H9 (cell line): Measurements from ENCODE around the gene GNPTAB. TPM values are rescaled to one million over a fixed set of nuclear protein-coding genes. Genes with fewer than 3 reads are reported as not detected.
A peak's percentile ranks its signal among the peaks of the same experiment; 100 is the strongest.

ENCODE experiments used
- DNase-seq: peaks from one replicate; pipeline ENCODE4 v3.0.0-alpha.2; 2017
- H2AFZ ChIP-seq: one replicate; pipeline ENCODE4 v1.6.1; 2013; ENCODE audit warnings: mild to moderate bottlenecking, low read length, control low read depth, moderate library complexity
- H2AK5ac ChIP-seq: 2 replicates; pipeline ENCODE4 v1.6.1; 2013; ENCODE audit warnings: low read length, control low read depth, mixed read lengths; ENCODE audit not compliant: insufficient read length
- H2BK120ac ChIP-seq: one replicate; pipeline ENCODE4 v1.6.1; 2013; ENCODE audit warnings: low read depth, mild to moderate bottlenecking, low read length, control low read depth, inconsistent platforms; ENCODE audit not compliant: poor library complexity, severe bottlenecking
- H2BK12ac ChIP-seq: 2 replicates; pipeline ENCODE4 v1.6.1; 2013; ENCODE audit warnings: low read length, control low read depth, mixed read lengths, low read depth; ENCODE audit not compliant: insufficient read length
- H2BK15ac ChIP-seq: 2 replicates; pipeline ENCODE4 v1.6.1; 2013; ENCODE audit warnings: low read depth, low read length, control low read depth
- H2BK20ac ChIP-seq: one replicate; pipeline ENCODE4 v1.6.1; 2013; ENCODE audit warnings: low read depth, mild to moderate bottlenecking, low read length, control low read depth, inconsistent platforms; ENCODE audit not compliant: poor library complexity, severe bottlenecking
- H2BK5ac ChIP-seq: 2 replicates; pipeline ENCODE4 v1.6.1; 2013; ENCODE audit warnings: low read length, control low read depth, mixed read lengths; ENCODE audit not compliant: insufficient read length
- H3K14ac ChIP-seq: 2 replicates; pipeline ENCODE4 v1.6.1; 2013; ENCODE audit warnings: low read length, control low read depth; ENCODE audit not compliant: insufficient read depth
- H3K18ac ChIP-seq: 2 replicates; pipeline ENCODE4 v1.6.1; 2013; ENCODE audit warnings: low read depth, mild to moderate bottlenecking, mixed read lengths, low read length, control low read depth; ENCODE audit not compliant: insufficient read length
- H3K23ac ChIP-seq: 2 replicates; pipeline ENCODE4 v1.6.1; 2013; ENCODE audit warnings: low read length, control low read depth, mixed read lengths, low read depth; ENCODE audit not compliant: insufficient read length
- H3K23me2 ChIP-seq: 2 replicates; pipeline ENCODE4 v1.6.1; 2013; ENCODE audit warnings: low read depth, mild to moderate bottlenecking, mixed read lengths, low read length, control low read depth; ENCODE audit not compliant: insufficient read length, poor library complexity, severe bottlenecking
- H3K27ac ChIP-seq: 2 replicates; pipeline ENCODE4 v1.5.1; 2013; ENCODE audit warnings: low read length, control low read depth, mixed read lengths, low read depth; ENCODE audit not compliant: insufficient read length
- H3K27me3 ChIP-seq: 2 replicates; pipeline ENCODE4 v1.6.1; 2013; ENCODE audit warnings: low read length, control low read depth, inconsistent platforms; ENCODE audit not compliant: insufficient read depth
- H3K4ac ChIP-seq: 2 replicates; pipeline ENCODE4 v1.6.1; 2013; ENCODE audit warnings: low read depth, mild to moderate bottlenecking, control low read depth, inconsistent platforms, low read length, moderate library complexity
- H3K4me1 ChIP-seq: 2 replicates; pipeline ENCODE4 v1.6.1; 2013; ENCODE audit warnings: low read length, control low read depth, inconsistent platforms; ENCODE audit not compliant: insufficient read depth
- H3K4me2 ChIP-seq: 2 replicates; pipeline ENCODE4 v1.6.1; 2013; ENCODE audit warnings: low read length, control low read depth, mixed read lengths; ENCODE audit not compliant: insufficient read length, insufficient read depth
- H3K56ac ChIP-seq: 2 replicates; pipeline ENCODE4 v1.6.1; 2013; ENCODE audit warnings: low read depth, mild to moderate bottlenecking, mixed read lengths, low read length, control low read depth; ENCODE audit not compliant: insufficient read length
- H3K79me1 ChIP-seq: 2 replicates; pipeline ENCODE4 v1.6.1; 2013; ENCODE audit warnings: low read depth, mild to moderate bottlenecking, moderate library complexity, low read length, control low read depth, inconsistent platforms; ENCODE audit not compliant: insufficient read depth, poor library complexity, severe bottlenecking
- H3K79me2 ChIP-seq: 2 replicates; pipeline ENCODE4 v1.6.1; 2013; ENCODE audit warnings: low read length, control low read depth, inconsistent platforms; ENCODE audit not compliant: insufficient read depth
- H3K9ac ChIP-seq: 2 replicates; pipeline ENCODE4 v1.6.1; 2013; ENCODE audit warnings: low read length, control low read depth, mixed read lengths; ENCODE audit not compliant: insufficient read length; ENCODE audit errors: extremely low read depth
- H3K9me3 ChIP-seq: one replicate; pipeline ENCODE4 v1.6.1; 2013; ENCODE audit warnings: low read depth, low read length, inconsistent platforms; ENCODE audit not compliant: control insufficient read depth
- H3T11ph ChIP-seq: one replicate; pipeline ENCODE4 v1.6.1; 2013; ENCODE audit warnings: mild to moderate bottlenecking, low read length, control low read depth, inconsistent platforms
- H4K20me1 ChIP-seq: one replicate; pipeline ENCODE4 v1.6.1; 2013; ENCODE audit not compliant: control insufficient read depth, insufficient read length, insufficient read depth
- H4K5ac ChIP-seq: 2 replicates; pipeline ENCODE4 v1.6.1; 2013; ENCODE audit warnings: low read depth, mild to moderate bottlenecking, mixed read lengths, low read length, control low read depth; ENCODE audit not compliant: insufficient read length
- H4K8ac ChIP-seq: replicated peaks from 2 replicates; pipeline ENCODE4 v1.6.1; 2013; ENCODE audit warnings: low read length, control low read depth, mixed read lengths, low read depth; ENCODE audit not compliant: insufficient read length
- H4K91ac ChIP-seq: 2 replicates; pipeline ENCODE4 v1.6.1; 2013; ENCODE audit warnings: low read depth, mild to moderate bottlenecking, moderate library complexity, mixed read lengths, low read length, control low read depth; ENCODE audit not compliant: insufficient read length
- H3K27ac Mint-ChIP-seq, 3 experiments: 2 replicates in 2 of 3; 3 replicates in 1 of 3; pipeline ENCODE4 v1.8.0; 2020 to 2021; ENCODE audit warnings: mixed read lengths in 3 of 3, mild to moderate bottlenecking in 1 of 3, moderate library complexity in 1 of 3
- H3K27me3 Mint-ChIP-seq: 2 replicates; pipeline ENCODE4 v1.8.0; 2021; ENCODE audit warnings: low read depth, mild to moderate bottlenecking, moderate library complexity, mixed read lengths
- H3K36me3 Mint-ChIP-seq, 3 experiments: 2 replicates in 2 of 3; 3 replicates in 1 of 3; pipeline ENCODE4 v1.8.0; 2020 to 2021; ENCODE audit warnings: low read depth in 3 of 3, mixed read lengths in 3 of 3; ENCODE audit not compliant: insufficient read depth in 1 of 3
- H3K4me1 Mint-ChIP-seq, 2 experiments: 2 replicates each; pipeline ENCODE4 v1.8.0; 2020; ENCODE audit warnings: mixed read lengths in 2 of 2
- H3K4me3 Mint-ChIP-seq, 2 experiments: 2 replicates in 1 of 2; 3 replicates in 1 of 2; pipeline ENCODE4 v1.8.0; 2020 to 2021; ENCODE audit warnings: mild to moderate bottlenecking in 2 of 2, mixed read lengths in 2 of 2, moderate library complexity in 1 of 2
- H3K9me3 Mint-ChIP-seq, 2 experiments: 2 replicates in 1 of 2; 3 replicates in 1 of 2; pipeline ENCODE4 v1.8.0; 2020; ENCODE audit warnings: mild to moderate bottlenecking in 2 of 2, mixed read lengths in 2 of 2, moderate library complexity in 1 of 2
- CTCF ChIP-seq: fragments of 200-600 bp; sonication (generic); conservative IDR thresholded peaks from 3 replicates; pipeline ENCODE4 v1.8.0; 2021; ENCODE audit warnings: antibody characterized with exemption, mild to moderate bottlenecking
- WGBS: extraction: QIAGEN DNeasy Blood & Tissue Kit; methylation state at CpG from one replicate; pipeline ENCODE4 v1.1.7; 2013; ENCODE audit warnings: missing lambda C conversion rate, low lambda C conversion rate, mixed read lengths; ENCODE audit not compliant: insufficient read length; ENCODE audit errors: extremely low coverage; 5-methylcytosine and 5-hydroxymethylcytosine counted together
- total RNA-seq: library from RNA; stranded (reverse); gene quantifications from 2 replicates; pipeline ENCODE4 v1.2.1, GENCODE V29; 2021

Gene GNPTAB
- total RNA-seq, 1 experiment from 2014 or later: 44.3 TPM

DNA sequence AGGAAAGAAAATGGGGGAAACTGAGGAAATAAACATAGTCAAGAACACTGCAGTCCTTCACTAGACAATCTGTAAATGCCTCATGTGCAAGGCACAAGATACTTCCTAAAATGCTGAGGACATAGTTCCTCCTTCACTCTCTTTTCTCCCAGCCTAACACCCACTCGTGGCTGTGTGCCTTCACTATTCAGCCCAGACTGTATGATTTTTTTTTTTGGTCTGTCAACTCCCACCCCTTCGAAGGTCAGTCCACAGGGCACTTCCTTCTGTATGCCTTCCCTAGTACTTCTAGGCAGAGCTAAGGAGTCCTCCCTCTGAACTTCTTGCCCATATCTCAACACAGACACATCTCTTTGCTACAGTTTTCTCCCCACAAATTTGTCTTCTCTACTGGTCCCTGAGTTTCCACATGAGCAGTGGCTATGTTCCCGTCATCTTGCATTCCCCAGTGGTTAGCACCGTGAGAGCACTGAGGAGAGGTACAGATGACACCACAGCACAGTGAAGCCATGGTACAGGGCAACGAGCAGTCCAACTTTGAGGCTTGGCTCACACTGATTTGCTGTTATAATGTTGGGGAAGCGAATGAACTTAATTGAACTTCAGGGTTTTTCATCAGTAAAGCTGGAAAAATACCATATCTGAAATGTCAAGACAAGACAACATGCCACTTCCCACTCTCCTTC, 67.4 kb downstream of the GNPTAB start:
- H3K56ac ChIP-seq: no peak overlapping the region
- H3K4ac ChIP-seq: no peak overlapping the region
- no peaks in the 10 kb centered on the region for H3K27me3 Mint-ChIP-seq
- no peak overlapping the region for H3K4me3 Mint-ChIP-seq
- peaks cover 8 to 59% (median 45%) of the 10 kb centered on the region in 3 experiments; a peak in 6 of 7 replicates for H3K36me3 Mint-ChIP-seq
- H3K79me1 ChIP-seq: no peaks in the 10 kb centered on the region
- peaks cover 4 to 5% of the 10 kb centered on the region in 2 experiments; a peak in 3 of 4 replicates for H3K4me1 Mint-ChIP-seq
- H2BK12ac ChIP-seq: no peak overlapping the region
- H3K4me2 ChIP-seq: no peak overlapping the region
- no peak for TF ChIP-seq CTCF
- no peak overlapping the region for H3T11ph ChIP-seq
- H4K5ac ChIP-seq: no peak overlapping the region
- H2AK5ac ChIP-seq: no peak overlapping the region
- H3K79me2 ChIP-seq: no peaks in the 10 kb centered on the region
- H3K27ac ChIP-seq: no peak overlapping the region
- no peak overlapping the region for H3K9ac ChIP-seq
- H4K8ac ChIP-seq: no peak overlapping the region
- H3K23ac ChIP-seq: no peak overlapping the region
- WGBS: no CpG with 5 or more reads among the region's 6 CpGs
- no peak for DNase-seq
- H2BK120ac ChIP-seq: no peak overlapping the region
- no peaks in the 10 kb centered on the region for H4K20me1 ChIP-seq
- no peaks in the 10 kb centered on the region for H3K23me2 ChIP-seq
- H3K14ac ChIP-seq: no peak overlapping the region
- H3K4me1 ChIP-seq: no peaks in the 10 kb centered on the region; the same call in 1 of the 2 replicates
- no peak overlapping the region for H2BK15ac ChIP-seq
- H3K9me3 Mint-ChIP-seq: no peaks in the 10 kb centered on the region
- H3K27ac Mint-ChIP-seq: peak overlapping the region; percentile 4 to 69 (median 13); a peak in 3 of 7 replicates
- no peak overlapping the region for H2BK5ac ChIP-seq
- H3K18ac ChIP-seq: no peak overlapping the region
- no peak overlapping the region for H2AFZ ChIP-seq
- H3K27me3 ChIP-seq: no peaks in the 10 kb centered on the region
- H2BK20ac ChIP-seq: no peak overlapping the region
- H3K9me3 ChIP-seq: no peaks in the 10 kb centered on the region
- no peak overlapping the region for H4K91ac ChIP-seq
